Germinal center (tissue), 1 donor: ENCODE results near the gene CTNNA2.

Source experiments
- DNase-seq: peaks from one replicate; pipeline ENCODE4 v3.0.0; 2012; ENCODE audit warnings: mixed read lengths, low spot score

Gene CTNNA2

GRCh38 chr2:80209458-80209857 is 696.6 kb downstream of the CTNNA2 start:
- no peak for DNase-seq

GRCh38 chr2:80217446-80217845 is 704.6 kb downstream of the CTNNA2 start:
- no peak for DNase-seq

GRCh38 chr2:80222644-80223043 is 709.8 kb downstream of the CTNNA2 start:
- DNase-seq = no peak

GRCh38 chr2:80231421-80231820 is 718.6 kb downstream of the CTNNA2 start:
- no peak for DNase-seq

- no peak for DNase-seq
These were observed 720.5 kb downstream of the CTNNA2 start for GRCh38 chr2:80233333-80233732.

GRCh38 chr2:80238692-80239469 is 726.0 kb downstream of the CTNNA2 start:
- DNase-seq = no peak

GRCh38 chr2:80242355-80242910 is 729.6 kb downstream of the CTNNA2 start:
- no peak for DNase-seq

GRCh38 chr2:80244905-80245584 is 732.2 kb downstream of the CTNNA2 start:
- DNase-seq = no peak

GRCh38 chr2:80246534-80246933 is 733.7 kb downstream of the CTNNA2 start:
- no peak for DNase-seq

GRCh38 chr2:80247339-80247738 is 734.5 kb downstream of the CTNNA2 start:
- no peak for DNase-seq

- DNase-seq = no peak
These were observed 735.3 kb downstream of the CTNNA2 start for GRCh38 chr2:80248146-80248545.

- DNase-seq = no peak
These were observed 739.6 kb downstream of the CTNNA2 start for GRCh38 chr2:80252294-80252986.

- DNase-seq = no peak
These were observed 743.3 kb downstream of the CTNNA2 start for GRCh38 chr2:80255918-80256781.

- DNase-seq = no peak
These were observed 743.9 kb downstream of the CTNNA2 start for GRCh38 chr2:80256782-80257167.

- DNase-seq = no peak
These were observed 744.6 kb downstream of the CTNNA2 start for GRCh38 chr2:80257450-80257849.

- DNase-seq = no peak
These were observed 745.5 kb downstream of the CTNNA2 start for GRCh38 chr2:80258341-80258740.

GRCh38 chr2:80258793-80259192 is 745.9 kb downstream of the CTNNA2 start:
- DNase-seq = no peak

GRCh38 chr2:80259292-80259691 is 746.4 kb downstream of the CTNNA2 start:
- DNase-seq = no peak

- no peak for DNase-seq
These were observed 753.4 kb downstream of the CTNNA2 start for GRCh38 chr2:80266231-80266630.

GRCh38 chr2:80269806-80270205 is 757.0 kb downstream of the CTNNA2 start:
- no peak for DNase-seq

- DNase-seq = no peak
These were observed 767.7 kb downstream of the CTNNA2 start for GRCh38 chr2:80280598-80280997.

GRCh38 chr2:80281049-80281448 is 768.2 kb downstream of the CTNNA2 start:
- no peak for DNase-seq
